GM18907 (cell line): Measurements from ENCODE around the gene WNT5B.

Source experiments
- ATAC-seq: cut with Tn5 transposase; IDR thresholded peaks from one replicate; pipeline ENCODE4 v1.9.1; 2021; ENCODE audit warnings: mild to moderate bottlenecking, moderate library complexity; ENCODE audit not compliant: unreplicated experiment

Gene WNT5B

DNA sequence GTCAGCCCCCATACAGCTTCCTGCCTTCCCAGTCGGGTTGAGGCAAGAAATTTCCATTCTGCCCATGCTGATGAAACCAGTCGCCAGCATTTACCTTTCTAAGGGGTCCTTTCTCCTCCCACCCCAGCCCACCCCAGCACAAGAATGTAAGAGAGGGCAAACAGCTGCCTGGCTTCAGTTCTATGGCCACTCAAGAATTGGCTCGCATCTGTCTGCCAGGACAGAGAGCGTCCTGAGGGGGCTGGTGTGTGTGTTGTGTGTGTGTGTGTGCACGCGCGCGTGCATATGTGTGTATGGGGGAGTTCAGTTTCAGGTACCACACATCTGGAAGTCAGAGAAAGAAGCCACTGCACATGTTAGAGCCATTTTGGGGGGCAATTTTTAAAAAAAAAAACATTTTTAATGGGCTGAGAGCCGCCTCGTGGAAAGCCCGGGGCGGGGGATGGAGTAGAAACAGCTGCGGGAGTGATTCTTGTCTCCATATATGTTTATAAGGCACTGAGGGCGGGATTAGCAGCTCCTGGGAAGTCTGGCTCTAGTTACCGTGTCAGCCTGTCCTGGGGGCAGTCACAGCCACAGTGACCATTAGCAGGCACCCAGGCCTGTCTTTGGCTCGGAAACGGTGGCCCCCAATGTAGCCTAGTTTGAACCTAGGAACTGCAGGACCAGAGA lies at the start of gene WNT5B:
Gene WNT5B, plus strand, starts transcription at position 566 of the 672 bp plus-strand sequence. CDS start 2,124 bp downstream, outside the sequence.
- no peak for ATAC-seq

DNA sequence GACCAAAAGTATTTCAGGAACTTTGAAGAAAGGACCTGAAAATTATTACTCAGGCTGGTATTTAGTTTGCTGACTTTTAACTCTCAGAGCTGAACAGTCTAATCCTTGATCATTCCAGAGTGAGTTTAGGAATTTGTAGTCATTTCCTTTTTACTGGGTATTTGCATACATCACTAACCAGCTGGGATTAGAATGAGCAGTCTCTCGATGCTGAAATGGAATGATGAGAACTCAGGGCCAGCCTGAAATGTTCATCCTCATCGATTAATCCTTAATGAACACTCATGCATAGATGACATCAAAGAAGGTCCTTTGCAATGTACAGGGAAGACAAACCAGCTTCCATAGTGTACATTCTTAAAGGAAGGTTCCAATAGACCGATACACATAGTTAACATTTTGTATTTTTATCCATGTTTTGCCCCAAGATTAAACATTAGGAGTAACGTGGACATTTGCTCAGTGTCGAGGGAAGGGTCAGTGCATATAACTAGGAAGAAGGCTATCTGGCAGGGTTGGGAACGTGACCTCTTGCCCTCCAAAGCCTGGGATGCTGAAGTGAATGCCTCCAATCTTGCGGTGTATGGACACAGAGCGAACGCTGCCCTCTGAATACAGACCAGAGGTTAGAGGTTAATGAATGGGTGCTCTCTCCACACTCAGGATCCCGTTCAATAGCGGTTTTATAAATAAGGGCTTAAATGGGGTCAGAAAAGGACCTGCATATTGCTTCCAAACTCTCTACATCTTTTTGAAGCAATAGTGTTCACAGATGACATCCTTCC lies 49.2 kb upstream of the WNT5B start:
- no peak for ATAC-seq

DNA sequence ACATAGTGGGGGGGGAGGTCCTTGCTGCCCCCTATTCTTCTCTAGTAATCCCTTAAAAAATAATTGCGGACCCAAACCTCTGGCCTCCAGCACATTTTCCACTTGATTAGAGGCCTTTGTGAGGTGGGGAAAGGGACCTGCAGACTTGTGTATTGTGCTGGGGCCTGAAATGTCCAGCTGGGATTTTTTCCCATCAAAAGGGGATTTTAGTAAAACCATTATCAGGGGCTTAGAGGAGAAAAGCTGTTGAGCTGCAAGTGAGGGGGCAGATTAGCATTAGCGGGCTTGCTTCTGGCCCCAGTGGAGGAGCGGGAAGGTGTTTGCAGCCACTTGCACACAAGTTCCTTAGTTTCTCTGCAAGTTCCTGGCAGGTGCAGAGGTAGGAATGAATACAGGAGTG lies 48.5 kb upstream of the WNT5B start:
- no peak for ATAC-seq

DNA sequence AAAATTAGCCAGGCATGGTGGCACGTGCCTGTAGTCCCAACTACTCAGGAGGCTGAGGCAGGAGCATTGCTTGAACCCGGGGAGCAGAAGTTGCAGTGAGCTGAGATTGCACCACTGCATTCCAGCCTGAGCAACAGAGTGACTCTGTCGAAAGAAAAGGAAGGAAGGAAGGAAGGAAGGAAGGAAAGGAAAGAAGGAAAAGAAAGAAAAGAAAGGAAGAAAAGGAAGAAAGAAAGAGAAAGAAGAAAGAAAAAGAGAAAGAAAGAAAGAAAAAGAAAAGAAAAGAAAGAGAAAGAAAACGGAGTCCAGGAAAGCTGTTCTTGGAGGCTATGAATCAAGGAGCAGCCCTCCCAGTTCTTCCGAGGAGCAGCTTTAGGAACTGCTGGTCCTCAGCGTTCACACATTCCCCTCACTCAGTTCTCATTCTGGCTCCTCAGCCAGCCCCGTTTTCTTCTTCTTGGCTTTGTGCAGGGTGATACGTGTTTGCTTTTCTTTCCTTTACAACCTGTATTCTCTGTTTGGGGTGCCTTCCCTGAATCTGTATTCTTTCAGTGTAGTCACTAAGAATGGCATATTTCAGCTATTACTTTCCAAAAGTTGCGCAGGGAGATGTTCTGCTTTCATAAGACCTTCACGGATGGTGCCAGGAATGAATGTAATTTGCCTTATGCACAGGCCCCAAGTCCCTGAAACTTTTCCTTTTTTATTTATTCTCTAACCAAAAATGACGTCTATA lies 46.9 kb upstream of the WNT5B start:
- ATAC-seq, result no peak

DNA sequence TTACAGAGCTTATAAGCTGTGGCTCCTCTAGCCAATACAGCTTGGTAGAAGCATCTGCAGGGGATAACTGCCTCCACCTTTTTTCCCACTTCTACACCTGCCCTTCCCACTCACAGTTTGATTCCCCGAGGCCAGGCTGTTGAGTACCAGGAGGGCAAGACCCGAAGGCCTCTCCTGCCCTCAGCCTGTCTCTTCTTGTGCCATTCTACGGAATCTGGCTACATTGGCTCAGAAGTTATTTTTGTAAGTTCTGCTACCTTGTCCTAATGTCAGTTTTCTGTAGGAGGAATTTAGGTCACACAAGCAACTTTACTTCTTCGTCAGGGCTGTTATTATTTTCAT lies 46.4 kb upstream of the WNT5B start:
- ATAC-seq, result no peak

DNA sequence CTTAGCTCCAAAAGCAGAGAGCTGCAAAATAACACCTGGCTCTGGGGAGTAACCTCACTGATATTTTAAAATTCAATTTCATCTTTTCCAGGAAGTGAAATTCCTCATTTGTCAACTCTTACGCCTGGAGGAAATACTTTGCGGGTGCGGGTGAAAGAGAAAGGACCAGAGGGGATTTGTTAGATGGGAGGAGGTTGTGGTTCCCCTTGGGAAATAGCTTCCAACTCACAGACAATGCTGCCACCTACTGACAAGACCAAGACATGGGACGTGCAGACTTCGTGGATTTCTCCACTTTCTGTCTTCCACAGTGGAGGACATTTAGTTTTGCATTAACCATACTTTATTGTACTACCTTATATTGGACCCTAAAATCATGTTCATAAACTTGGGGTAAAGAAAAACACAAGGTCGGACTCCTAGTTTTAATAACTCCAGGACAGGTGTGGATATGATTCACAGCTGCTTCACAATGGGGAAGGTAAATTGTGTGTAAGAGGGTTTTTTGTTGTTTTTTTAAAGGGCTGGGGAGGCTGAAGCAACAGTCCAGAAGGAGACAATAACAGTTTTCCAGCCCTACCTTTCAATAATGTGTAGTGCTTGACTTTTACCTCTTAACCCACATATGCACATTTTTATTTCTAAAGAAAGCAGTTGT lies 45.5 kb upstream of the WNT5B start:
- ATAC-seq, result no peak

DNA sequence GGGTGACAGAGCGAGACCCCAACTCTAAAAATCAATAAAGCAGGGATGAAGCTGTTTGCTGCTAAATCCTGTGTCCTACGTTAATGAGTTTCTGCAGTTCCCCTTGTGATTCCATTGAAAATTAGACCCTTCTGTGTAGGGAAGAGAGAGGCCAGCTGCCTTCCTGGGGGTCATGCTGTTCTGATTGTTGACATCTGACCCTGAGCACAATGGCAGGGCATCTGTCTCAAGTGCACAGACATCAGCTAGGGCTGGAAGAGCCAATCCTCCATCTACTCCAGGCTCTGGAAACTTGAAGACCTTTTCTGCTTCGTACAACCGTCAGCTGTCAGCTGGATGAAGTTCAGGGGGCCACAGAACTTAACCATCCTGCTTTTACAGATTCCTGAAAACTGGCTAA lies 44.7 kb upstream of the WNT5B start:
- no peak for ATAC-seq

DNA sequence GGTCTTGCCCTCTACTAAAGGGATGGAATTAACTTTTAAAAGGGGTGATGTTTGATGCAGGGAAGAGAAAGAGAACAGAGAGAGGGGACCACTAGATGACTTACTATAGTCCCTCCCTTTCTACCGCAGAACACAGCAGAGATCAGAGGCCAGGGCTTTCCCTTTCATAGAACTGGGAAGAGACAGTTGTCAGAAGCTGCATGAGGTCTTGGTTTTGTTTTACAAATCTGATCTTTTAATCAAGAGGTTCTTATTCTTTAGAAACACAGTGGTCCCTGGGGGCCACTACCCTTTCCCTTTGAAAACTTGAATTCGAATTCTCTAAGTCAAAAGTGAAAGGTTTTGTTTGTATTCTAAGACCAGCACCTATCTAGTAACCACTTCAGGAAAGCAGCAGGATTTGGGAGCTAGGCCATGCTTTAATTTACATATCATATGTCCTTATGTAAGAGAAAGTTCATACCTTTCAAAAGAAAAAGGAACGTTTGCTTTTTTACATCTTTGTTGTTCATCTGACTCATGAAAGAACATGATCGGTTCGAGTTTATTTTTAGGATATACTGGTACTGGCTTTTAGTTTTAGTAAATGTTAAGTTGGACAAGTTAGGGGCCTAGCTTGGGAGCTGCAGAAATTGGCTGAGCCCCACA lies 41.0 kb upstream of the WNT5B start:
- ATAC-seq, result no peak

DNA sequence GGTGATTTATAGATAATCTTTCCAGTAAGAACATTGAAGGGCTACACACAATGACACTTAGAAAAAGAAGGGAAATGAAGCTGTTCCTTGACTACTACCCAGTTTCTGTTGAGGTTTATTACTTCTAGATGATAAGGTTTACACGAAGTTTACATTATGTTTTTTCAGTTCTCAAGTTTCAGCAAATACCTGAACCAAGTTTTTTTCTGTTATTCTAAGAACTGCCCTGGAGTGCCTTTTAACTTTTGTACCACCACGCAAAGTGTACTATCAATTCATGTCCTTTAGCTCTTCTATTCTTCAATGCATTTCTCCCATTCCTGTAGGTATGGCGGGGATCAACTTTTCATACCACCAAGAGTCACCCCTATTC lies 40.5 kb upstream of the WNT5B start:
- ATAC-seq, result no peak

DNA sequence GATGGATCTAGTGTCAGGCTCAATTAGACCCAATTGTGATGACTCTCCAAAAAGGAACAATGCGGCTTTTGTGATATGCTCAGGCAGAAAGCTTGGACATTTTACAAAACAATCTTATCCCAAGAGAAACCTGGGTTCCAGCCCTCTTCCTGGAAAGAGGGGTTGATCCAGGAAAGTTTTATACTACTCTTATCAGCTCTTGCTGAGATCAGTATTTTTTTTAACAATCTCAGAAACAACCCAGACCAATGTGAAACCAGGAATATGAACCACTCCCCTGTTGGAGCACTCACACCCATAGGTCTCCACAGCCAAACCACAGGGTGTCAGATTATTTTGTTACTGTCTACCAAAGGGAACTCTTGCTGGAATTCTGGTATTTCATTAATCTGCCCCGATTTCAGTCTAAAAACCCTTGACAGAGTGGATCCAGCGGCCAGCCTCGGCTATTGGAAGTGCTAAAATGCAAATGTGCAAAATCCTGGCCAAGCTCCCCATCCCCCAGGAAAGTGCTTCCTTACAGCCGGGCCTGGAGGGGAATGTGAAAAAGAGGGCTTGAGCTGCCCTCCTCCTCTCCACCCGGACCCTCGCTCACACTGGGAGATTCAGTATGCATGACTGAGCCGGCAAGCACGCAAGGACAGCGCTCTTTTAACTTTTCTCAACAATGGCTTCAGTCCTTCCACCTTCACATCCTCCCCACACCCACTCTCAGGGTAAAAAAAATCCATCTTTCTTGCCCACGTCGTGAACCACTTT lies 38.6 kb upstream of the WNT5B start:
- no peak for ATAC-seq

DNA sequence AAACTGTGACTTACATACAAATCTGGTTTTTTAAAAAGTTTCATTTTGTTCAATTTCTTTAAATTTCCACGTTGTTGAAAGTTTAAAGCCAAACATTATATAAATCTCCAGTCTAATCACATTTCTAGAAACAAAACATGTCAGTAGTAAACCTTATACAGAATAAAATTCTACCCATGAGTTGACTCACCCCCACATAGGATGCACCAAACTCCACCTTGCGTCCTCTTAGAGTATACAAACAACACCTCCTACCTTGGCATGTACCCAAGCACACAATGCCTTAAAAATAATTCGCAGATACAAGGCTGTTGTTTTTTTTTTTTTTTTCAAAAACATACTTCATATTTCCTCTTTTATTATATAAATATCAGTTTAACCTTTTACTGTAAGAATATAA lies 38.0 kb upstream of the WNT5B start:
- no peak for ATAC-seq

DNA sequence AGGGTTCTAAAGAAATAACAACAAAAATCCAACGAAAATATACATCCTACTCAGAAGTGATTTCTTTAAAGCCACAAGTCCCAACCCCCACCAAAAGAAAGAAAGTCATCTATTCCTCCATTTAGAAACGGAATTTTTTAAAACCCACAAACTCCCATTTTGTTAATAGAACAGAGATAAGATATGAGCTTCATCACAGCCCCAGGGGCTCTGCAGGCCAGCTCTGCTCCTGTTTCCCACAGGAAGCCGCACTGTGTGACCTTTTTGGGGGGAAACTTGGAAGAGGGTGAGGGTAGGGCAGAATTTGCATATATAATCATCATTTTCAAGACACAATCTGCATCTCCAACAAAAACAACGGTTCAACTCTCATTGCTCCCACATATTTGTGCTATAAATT lies 37.5 kb upstream of the WNT5B start:
- no peak for ATAC-seq

DNA sequence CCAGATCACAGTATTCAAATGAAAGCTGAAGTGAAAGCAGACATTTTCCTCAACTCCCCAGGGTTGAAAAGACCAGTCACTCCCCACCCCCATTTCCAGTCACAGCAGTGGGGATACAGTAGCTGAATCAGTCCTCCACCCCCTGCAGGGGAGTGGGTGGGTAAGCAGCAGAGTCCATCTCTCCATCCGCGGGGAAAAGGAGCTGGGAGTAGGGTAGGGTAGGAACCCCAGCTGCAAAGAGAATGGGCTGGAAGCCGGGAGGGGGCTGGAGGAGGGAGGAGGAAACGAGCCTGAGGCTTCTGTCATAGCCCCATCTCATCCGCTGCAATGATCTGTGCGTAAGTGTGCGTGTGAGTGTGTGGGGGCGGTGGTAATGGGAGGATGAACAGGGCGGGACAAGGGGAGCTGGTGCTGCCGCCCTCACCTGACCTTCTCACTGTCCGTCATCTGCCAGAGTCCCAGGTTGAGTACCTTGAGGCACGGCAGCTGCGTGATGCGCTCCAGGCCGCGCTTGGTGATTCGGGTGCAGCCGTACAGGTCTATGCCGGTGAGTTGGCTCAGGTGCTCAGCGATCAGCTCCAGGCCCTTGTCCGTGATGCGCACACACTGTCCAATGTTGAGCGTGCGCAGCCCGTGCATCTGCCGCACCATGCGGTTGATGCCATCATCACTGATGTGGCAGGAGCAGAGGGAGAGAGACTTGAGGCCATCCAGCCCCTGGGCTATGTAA lies 36.4 kb upstream of the WNT5B start:
- no peak for ATAC-seq

DNA sequence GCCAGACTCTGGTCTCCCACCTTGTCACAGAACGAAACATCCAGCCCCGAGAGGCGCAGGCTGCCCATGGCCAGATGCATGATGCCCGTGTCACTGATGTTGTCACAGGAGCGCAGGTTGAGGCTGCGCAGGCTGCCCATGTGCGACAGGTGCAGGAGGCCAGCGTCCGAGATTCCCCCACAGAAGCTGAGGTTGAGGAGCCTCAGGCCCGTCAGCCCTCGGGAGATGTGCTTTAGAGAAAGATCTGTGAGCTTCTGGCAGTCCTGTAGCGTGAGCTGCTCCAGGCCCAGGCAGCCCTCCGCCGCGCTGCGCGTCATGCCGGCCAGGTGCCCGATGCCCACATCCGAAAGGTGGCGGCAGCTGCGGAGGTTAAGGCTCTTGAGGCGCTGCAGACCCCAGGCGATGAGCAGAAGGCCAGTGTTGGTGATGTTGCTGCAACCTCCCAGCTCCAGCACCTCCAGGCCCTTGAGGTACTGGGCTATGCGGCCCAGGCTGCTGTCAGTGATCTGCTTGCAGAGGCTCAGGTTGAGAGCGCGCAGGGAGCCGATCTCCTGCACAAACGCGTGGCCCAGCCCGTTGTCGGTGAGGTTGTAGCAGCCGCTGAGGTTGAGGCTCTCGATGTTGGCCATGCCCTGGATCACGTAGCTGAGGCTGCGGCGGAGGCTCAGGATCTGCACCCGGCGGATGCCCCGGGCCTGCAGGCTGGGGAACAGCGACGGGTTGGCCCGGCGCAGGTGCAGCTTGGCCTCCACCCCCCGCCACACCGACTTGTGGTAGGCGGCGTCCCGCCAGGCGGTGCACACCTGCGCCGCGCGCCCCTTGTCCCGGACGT lies 35.6 kb upstream of the WNT5B start:
- peak; percentile 38 for ATAC-seq

DNA sequence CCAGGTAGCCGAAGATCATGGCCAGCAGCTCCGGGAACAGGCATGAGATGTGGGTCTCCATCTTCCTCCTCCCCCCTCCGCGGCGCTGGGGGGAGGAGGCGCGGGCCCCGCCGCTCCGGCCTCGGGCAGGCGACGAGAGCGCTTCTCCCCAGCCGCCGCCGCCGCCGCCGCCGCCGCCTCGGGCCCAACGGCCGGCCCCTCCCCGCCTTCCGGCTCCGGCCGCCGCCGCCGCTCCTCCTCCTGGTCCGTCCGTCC lies 35.1 kb upstream of the WNT5B start:
- ATAC-seq, result peak; percentile 62

DNA sequence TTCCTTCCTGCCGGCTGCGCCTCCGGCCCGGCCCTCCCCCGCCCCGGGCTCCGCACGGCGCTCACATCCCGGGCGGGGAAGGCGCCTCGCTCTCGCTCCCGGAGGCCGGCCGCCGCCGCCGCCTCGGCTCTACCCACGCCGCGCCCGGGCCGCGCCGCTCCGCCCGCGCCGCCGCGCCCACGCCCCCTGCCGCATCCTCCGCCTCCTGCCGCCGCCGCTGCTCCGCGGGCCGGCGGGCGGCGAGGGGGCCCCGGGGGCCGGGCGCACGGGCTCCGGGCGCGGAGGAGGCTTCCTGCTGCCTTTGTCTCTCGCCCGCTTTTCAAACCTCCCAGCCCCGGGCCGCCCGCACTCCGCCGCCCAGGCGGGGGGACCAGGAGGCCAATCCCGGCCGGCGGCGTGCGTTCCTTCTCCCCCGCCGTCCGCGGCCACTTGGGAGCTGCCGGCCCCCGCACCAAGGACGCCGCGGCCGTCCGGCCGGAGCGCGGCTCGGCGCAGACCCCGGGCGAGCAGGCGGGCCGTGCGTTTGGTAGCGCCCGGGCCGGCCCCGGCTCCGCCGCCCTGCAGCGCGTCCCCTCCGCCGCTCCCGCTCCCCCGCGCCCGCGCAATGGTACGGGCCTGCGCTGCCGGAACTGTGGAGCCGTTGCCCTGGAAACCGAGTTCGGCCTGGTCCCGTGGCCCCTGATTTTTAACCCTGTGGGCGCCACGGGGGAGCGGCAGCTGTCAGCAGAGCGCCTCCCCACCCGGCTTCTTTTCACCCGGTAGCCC lies 34.6 kb upstream of the WNT5B start, which contains the start of gene FBXL14:
Gene FBXL14, minus strand, starts transcription at position 321 of the 765 bp plus-strand sequence. CDS start 515 bp downstream, outside the sequence.
- peak; percentile 58 for ATAC-seq

DNA sequence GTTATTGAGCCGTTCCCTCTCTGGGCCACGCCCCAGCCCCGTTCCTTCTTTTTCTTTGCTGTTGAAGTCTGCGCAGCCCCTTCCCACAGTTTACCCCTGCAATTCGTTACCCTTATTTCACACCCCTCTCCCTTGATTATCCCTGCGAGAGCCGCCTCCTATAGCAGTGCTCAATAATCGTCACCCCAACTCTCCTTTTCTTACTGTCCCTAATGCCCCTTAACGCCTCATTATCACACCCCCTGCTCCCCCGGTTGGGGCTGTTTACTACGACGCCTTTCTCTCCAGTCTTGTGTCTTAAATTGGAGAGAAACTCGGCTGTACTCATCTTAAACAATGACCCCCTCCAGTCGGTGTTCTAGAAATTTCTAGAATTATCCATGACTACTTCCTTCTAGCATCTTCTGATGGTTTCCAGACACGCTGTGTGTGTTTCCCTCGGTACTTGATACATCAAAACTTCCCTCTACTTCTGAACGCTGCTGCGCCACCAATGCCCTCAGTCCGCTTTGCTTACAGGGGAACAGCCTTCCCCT lies 33.9 kb upstream of the WNT5B start:
- peak; percentile 4 for ATAC-seq
